ENCODE results near the gene SYT3. TPM values are rescaled to one million over a fixed set of nuclear protein-coding genes. Genes with fewer than 3 reads are reported as not detected.
"Not testable (repeated sequence)": the region's sequence is repeated elsewhere in the genome, so short reads cannot be mapped to it uniquely, and the experiment has no call there.

SYT3 gene
- total and polyA plus RNA-seq, 2 of the 8 experiments (the other 6 are each of a cell fraction or from before 2014, with no cell fraction given) = 6.7 to 17.3 TPM

- CTCF ChIA-PET (ENCODE audit: partially characterized antibody); H3K9me3 ChIP-seq (ENCODE audit: insufficient read depth in 2 of 2, low read depth in 1 of 2, low read length in 1 of 2); DNase-seq (ENCODE audit: low read depth in 1 of 2, low spot score in 2 of 2); H3K9ac ChIP-seq (replicated peaks in 1 of 4; ENCODE audit: extremely low read depth in 1 of 4, low read depth in 3 of 4, low read length in 3 of 4); H3K23ac ChIP-seq (ENCODE audit: insufficient read length); FAIRE-seq; H2BK20ac ChIP-seq (ENCODE audit: low read length); H3K4me1 ChIP-seq (replicated peaks in 1 of 4; ENCODE audit: control insufficient read depth in 3 of 4, insufficient read depth in 4 of 4, low read length in 3 of 4); H4K8ac ChIP-seq (ENCODE audit: extremely low read depth, insufficient read depth, low read length); H3K79me1 ChIP-seq (ENCODE audit: low read depth, low read length); POLR2A ChIA-PET (ENCODE audit: partially characterized antibody); H2BK120ac ChIP-seq (replicated peaks; ENCODE audit: low read depth, low read length); H3K23me2 ChIP-seq (ENCODE audit: low read depth, low read length); H3K4me3 ChIP-seq (ENCODE audit: extremely low read depth in 1 of 4, insufficient read depth in 2 of 4, low read depth in 3 of 4, low read length in 4 of 4); H2BK5ac ChIP-seq (ENCODE audit: low read depth, low read length); H3K14ac ChIP-seq (ENCODE audit: insufficient read length); H2AFZ ChIP-seq (ENCODE audit: low read length); H2BK15ac ChIP-seq (ENCODE audit: low read length); H3K79me2 ChIP-seq (ENCODE audit: control insufficient read depth in 1 of 2, insufficient read depth in 2 of 2, low read length in 2 of 2); H3K56ac ChIP-seq (replicated peaks; ENCODE audit: insufficient read length, low read depth, low read length); H3K18ac ChIP-seq (ENCODE audit: extremely low read depth, low read length); H2AK5ac ChIP-seq (ENCODE audit: low read depth, low read length); H4K91ac ChIP-seq (replicated peaks; ENCODE audit: insufficient read length, low read length); H3K27ac ChIP-seq (ENCODE audit: low read depth, low read length); H4K20me1 ChIP-seq (replicated peaks in 1 of 2; ENCODE audit: control insufficient read depth in 1 of 2, insufficient read depth in 2 of 2, low read length in 2 of 2); H3K4me2 ChIP-seq (ENCODE audit: insufficient read depth in 1 of 2, low read depth in 2 of 2, low read length in 2 of 2); H2BK12ac ChIP-seq (ENCODE audit: low read depth, low read length); H3K4ac ChIP-seq (replicated peaks; ENCODE audit: insufficient read length, low read depth, low read length); H3K36me3 ChIP-seq (ENCODE audit: control insufficient read depth in 2 of 4, insufficient read depth in 4 of 4, low read length in 3 of 4); H4K5ac ChIP-seq (ENCODE audit: insufficient read length, low read depth, low read length): not testable (repeated sequence)
- no CpG with 5 or more reads among the region's 56 CpGs for WGBS, 2 experiments (ENCODE audit: extremely low coverage in 1 of 2, insufficient coverage in 1 of 2, insufficient read length in 1 of 2, insufficient replicate concordance in 2 of 2, low coverage in 1 of 2, low lambda C conversion rate in 2 of 2, missing lambda C conversion rate in 1 of 2)
- peaks cover 3 to 28% (median 23%) of the 10 kb centered on the region in 4 experiments for H3K27me3 ChIP-seq (replicated peaks in 1 of 4; ENCODE audit: control insufficient read depth in 3 of 4, extremely low read depth in 1 of 4, insufficient read depth in 3 of 4, low read length in 3 of 4)
Measured at GRCh38 chr19:50604264-50605073, 35.2 kb downstream of the SYT3 start.

All from H1 (cell line).